ENCODE results near the gene NUMA1.

NUMA1 gene

GRCh38 chr11:71998649-71999310 is 81.6 kb downstream of the NUMA1 start, which contains the start of gene IL18BP:
Gene IL18BP (plus strand): TSS chr11:71998909. CDS start chr11:71999985, 1,076 bp downstream.
- Histone ChIP-seq H3K36me3 (ENCODE audit: insufficient read depth, low read length) (peaks cover 33% of the 10 kb centered on the region; the same call in 1 of the 2 replicates), H3K4me1 (ENCODE audit: insufficient read depth, low read length, poor library complexity, severe bottlenecking) (peaks cover 7% of the 10 kb centered on the region), H4K20me1 (ENCODE audit: insufficient read depth, low read length, poor library complexity, severe bottlenecking) (no peaks in the 10 kb centered on the region), H3K9me3 (ENCODE audit: insufficient read depth, low read depth, low read length) (no peaks in the 10 kb centered on the region), H3K79me2 (ENCODE audit: insufficient read depth, low read length) (no peaks in the 10 kb centered on the region), H3K4me2 (ENCODE audit: low read depth, low read length, poor library complexity, severe bottlenecking) (peak within 1 kb of the TSS; percentile 56), H3K9ac (ENCODE audit: low read depth, low read length, poor library complexity, severe bottlenecking) (peak within 1 kb of the TSS; percentile 25), H3K9me2 (replicated peaks; ENCODE audit: low read depth, low read length) (no peaks in the 10 kb centered on the region), H2AFZ (ENCODE audit: low read length) (no peak within 1 kb of the TSS), H3F3A (ENCODE audit: low read depth) (no peaks in the 10 kb centered on the region), H3K27me3 (ENCODE audit: insufficient read depth, low read length, poor library complexity, severe bottlenecking) (no peaks in the 10 kb centered on the region), H3K4me3 (ENCODE audit: low read length, poor library complexity, severe bottlenecking) (peak within 1 kb of the TSS; percentile 56)
- TF ChIP-seq CTCF (conservative IDR thresholded peaks at IDR 0.05; ENCODE audit: low read length) = no peak
- TF ChIP-seq EZH2phosphoT487 (IDR thresholded peaks at IDR 0.05; ENCODE audit: borderline replicate concordance) = no peak

GRCh38 chr11:71998061-71998460 is 82.3 kb downstream of the NUMA1 start:
- Histone ChIP-seq H3K36me3 (ENCODE audit: insufficient read depth, low read length) (peaks cover 26% of the 10 kb centered on the region; the same call in 1 of the 2 replicates), H3K79me2 (ENCODE audit: insufficient read depth, low read length) (no peaks in the 10 kb centered on the region), H3K4me3 (ENCODE audit: low read length, poor library complexity, severe bottlenecking) (no peak overlapping the region), H4K20me1 (ENCODE audit: insufficient read depth, low read length, poor library complexity, severe bottlenecking) (no peaks in the 10 kb centered on the region), H3F3A (ENCODE audit: low read depth) (no peaks in the 10 kb centered on the region), H2AFZ (ENCODE audit: low read length) (no peak overlapping the region), H3K9ac (ENCODE audit: low read depth, low read length, poor library complexity, severe bottlenecking) (no peak overlapping the region), H3K9me3 (ENCODE audit: insufficient read depth, low read depth, low read length) (no peaks in the 10 kb centered on the region), H3K9me2 (replicated peaks; ENCODE audit: low read depth, low read length) (no peaks in the 10 kb centered on the region), H3K27me3 (ENCODE audit: insufficient read depth, low read length, poor library complexity, severe bottlenecking) (no peaks in the 10 kb centered on the region), H3K4me2 (ENCODE audit: low read depth, low read length, poor library complexity, severe bottlenecking) (no peak overlapping the region), H3K4me1 (ENCODE audit: insufficient read depth, low read length, poor library complexity, severe bottlenecking) (peaks cover 7% of the 10 kb centered on the region)
- TF ChIP-seq CTCF (conservative IDR thresholded peaks at IDR 0.05; ENCODE audit: low read length) (no peak), EZH2phosphoT487 (IDR thresholded peaks at IDR 0.05; ENCODE audit: borderline replicate concordance) (no peak)

- H3K36me3 ChIP-seq (ENCODE audit: insufficient read depth, low read length) = peaks cover 22% of the 10 kb centered on the region; the same call in 1 of the 2 replicates
- TF ChIP-seq CTCF (conservative IDR thresholded peaks at IDR 0.05; ENCODE audit: low read length) (no peak), EZH2phosphoT487 (IDR thresholded peaks at IDR 0.05; ENCODE audit: borderline replicate concordance) (no peak)
- H3K79me2 ChIP-seq (ENCODE audit: insufficient read depth, low read length) = no peaks in the 10 kb centered on the region
- H3K9me3 ChIP-seq (ENCODE audit: insufficient read depth, low read depth, low read length) = no peaks in the 10 kb centered on the region
- H3K4me2 ChIP-seq (ENCODE audit: low read depth, low read length, poor library complexity, severe bottlenecking) = no peak overlapping the region
- H3K4me1 ChIP-seq (ENCODE audit: insufficient read depth, low read length, poor library complexity, severe bottlenecking) = peaks cover 7% of the 10 kb centered on the region
- H3K9ac ChIP-seq (ENCODE audit: low read depth, low read length, poor library complexity, severe bottlenecking) = no peak overlapping the region
- no peaks in the 10 kb centered on the region for H3K9me2 ChIP-seq (replicated peaks; ENCODE audit: low read depth, low read length)
- no peaks in the 10 kb centered on the region for H3K27me3 ChIP-seq (ENCODE audit: insufficient read depth, low read length, poor library complexity, severe bottlenecking)
- H3K4me3 ChIP-seq (ENCODE audit: low read length, poor library complexity, severe bottlenecking) = no peak overlapping the region
- no peaks in the 10 kb centered on the region for H3F3A ChIP-seq (ENCODE audit: low read depth)
- H2AFZ ChIP-seq (ENCODE audit: low read length) = no peak overlapping the region
- no peaks in the 10 kb centered on the region for H4K20me1 ChIP-seq (ENCODE audit: insufficient read depth, low read length, poor library complexity, severe bottlenecking)
Measured at GRCh38 chr11:71997594-71997993, 82.7 kb downstream of the NUMA1 start.

All from Loucy (cell line).